NAMALWA (cell line): Measurements from ENCODE around the gene SPNS3.

Experiments used
- DNase-seq: peaks from one replicate; pipeline ENCODE4 v3.0.0-alpha.2; 2015; ENCODE audit warnings: low spot score

SPNS3 gene

DNA sequence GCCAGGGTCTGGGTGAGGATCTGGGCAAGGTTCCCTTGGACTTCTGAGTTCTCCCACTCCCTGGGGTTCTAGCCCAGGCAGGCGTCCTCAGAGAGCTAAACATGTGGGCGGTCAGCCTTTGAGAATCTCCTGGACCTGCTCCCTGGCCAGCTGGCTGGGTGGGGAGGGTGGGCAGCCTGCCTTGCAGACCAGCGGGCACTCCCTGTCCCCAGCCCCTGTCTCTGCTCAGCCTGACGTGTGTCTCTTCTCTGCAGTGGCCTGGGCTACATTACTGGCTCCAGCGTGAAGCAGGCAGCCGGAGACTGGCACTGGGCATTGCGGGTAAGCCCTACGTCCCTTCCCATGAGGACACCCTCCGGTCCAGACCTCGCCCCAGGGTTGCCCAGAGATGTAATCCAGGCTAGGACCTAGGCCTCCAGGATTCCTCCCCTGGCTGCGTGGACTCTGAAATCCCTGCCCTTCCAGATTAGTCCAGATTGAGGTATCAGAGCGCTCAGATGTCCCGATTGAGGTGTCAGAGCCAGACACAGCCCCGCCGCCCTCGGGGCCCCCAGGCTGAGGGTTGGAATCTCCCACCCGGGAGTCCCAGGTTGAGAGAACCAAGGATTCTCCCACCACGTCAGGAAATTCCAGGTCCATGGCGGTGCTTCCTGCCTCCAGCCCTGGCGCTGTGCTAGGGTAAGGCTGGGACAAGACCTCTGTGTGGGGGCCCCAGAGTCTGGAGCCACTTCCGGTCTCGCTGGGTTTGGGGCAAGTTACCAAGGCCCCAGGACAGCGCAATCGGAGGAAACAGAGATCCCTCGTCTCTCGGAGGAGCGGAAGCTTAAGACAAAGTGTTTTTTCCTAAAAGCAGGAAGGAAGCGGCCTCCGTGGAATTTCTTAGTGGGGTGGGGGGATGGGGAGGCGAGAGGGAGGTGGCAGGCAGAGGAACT is 97.3 kb downstream of the SPNS3 start:
- no peak for DNase-seq

GRCh38 chr17:4531988-4532736 is 98.4 kb downstream of the SPNS3 start:
- no peak for DNase-seq

DNA sequence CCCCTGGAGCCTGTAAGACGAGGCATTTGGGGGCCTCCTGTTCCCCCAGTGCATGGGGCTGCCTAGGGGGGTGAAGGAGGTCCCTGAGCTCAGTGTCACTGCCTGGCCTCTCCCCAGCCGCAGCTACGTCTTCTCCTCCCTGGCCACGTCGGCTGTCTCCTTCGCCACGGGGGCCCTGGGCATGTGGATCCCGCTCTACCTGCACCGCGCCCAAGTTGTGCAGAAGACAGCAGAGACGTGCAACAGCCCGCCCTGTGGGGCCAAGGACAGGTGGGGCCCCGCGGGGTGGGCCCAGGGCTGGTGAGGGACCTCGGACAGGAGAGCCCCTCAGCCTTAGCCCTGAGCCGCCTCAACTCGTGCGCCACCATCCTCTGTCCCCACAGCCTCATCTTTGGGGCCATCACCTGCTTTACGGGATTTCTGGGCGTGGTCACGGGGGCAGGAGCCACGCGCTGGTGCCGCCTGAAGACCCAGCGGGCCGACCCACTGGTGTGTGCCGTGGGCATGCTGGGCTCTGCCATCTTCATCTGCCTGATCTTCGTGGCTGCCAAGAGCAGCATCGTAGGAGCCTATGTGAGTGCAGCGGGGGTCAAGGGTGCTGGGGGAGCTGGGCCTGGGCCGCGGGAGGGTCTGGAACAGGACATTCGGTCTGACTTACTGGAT is 99.3 kb downstream of the SPNS3 start:
- DNase-seq: no peak

GRCh38 chr17:4533523-4534504 is 100.1 kb downstream of the SPNS3 start:
- DNase-seq: no peak

GRCh38 chr17:4534515-4534914 is 100.8 kb downstream of the SPNS3 start:
- no peak for DNase-seq

- no peak for DNase-seq
Observed at GRCh38 chr17:4534928-4535666, 101.4 kb downstream of the SPNS3 start.

GRCh38 chr17:4535667-4536258 is 102.0 kb downstream of the SPNS3 start:
- no peak for DNase-seq

- DNase-seq: no peak
Observed at GRCh38 chr17:4536259-4536741, 102.6 kb downstream of the SPNS3 start.

DNA sequence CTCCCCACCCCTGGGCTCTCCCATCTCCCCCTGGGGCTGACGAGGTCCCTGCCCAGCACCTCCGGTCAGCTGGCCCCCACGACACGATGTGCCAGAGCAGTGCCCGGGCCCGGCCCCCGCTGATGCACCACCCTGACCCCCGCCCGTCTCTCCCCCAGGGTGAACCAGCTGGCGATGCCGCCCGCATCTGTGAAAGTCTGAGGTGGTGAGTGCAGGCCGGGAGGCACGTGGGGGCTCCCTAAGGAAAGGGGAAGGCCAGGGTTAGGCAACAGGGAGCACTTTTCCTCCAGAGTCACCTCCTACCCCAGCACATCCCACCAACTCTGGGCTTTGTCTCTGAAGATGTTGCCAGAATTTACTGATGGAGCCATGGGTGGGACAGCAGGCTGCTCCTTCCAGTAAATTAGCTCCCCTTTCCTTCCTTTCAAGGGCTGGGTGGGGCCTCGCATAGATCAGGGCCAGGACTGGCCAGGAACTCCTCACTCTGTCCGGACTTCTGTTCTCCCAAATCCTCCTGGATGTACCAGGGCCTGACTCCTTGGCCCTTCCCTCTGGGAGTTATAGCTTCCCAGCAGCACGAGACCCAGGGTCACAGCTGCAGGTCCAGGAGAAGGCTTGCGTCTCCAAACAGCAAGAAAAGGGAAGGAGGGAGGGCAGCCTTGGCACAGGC is 103.1 kb downstream of the SPNS3 start:
- DNase-seq: no peak
